Spleen (tissue), 3 donors: Measurements from ENCODE around the gene FAM222B.

ENCODE experiments used
- POLR2A ChIP-seq, 3 donors: fragments of 450-650 bp; IDR thresholded peaks; one replicate each; pipeline ENCODE4 v1.5.1; 2017; ENCODE audit warnings: antibody characterized with exemption in 3 of 3, mild to moderate bottlenecking in 1 of 3
- POLR2AphosphoS5 ChIP-seq, 3 donors: sonication (generic); formaldehyde crosslinking; IDR thresholded peaks; one replicate each; pipeline ENCODE4 v1.5.1; 2017; ENCODE audit warnings: antibody characterized with exemption in 3 of 3

DNA sequence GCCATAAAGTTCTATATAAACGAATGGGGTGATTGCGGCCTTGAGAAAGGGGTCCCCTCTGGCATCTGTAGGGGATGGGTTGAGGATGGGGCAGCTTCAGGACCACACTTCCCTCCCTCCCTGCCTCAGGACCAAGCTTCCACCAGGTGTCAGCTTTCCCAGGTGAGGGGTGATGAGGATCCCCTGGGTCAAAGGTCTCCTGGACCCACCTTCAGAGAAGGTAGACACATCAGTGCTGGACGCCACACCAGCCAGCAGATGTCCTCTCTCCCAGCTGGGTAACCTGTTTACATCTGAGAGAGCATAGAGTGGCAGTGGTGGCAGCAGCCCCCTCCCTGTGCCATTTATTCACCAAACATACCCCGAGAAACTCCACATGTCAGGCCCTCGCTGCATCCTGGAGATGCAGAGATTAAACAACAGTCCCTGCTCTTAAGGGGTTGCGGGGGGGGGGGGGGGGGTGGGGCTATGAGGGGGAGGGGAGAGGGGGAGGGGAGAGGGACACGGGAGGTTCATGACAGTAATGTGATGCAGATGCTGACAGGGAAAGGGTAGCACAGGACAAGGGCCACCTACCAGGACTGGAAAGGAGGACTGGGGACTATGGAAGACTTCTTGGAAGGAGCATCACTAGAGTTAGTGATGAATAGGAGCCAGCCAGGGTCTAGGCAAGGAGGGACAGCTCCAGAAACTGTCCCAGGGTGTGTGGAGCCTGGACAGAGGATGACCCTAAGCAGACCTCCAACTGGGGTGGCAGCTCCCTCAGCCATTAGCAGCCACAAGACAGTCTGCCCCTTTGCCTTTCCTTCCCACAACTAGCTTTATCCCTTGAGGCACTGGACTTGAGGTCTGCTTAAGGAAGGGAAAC lies 135.9 kb downstream of the FAM222B start:
- no peak for TF ChIP-seq POLR2AphosphoS5 (IDR thresholded peaks at IDR 0.05)
- no peak for TF ChIP-seq POLR2A (IDR thresholded peaks at IDR 0.05)
